Panc1 (cell line): ENCODE results near the gene NUF2. TPM values are rescaled to one million over a fixed set of nuclear protein-coding genes. Genes with fewer than 3 reads are reported as not detected.

Experiments
- ATAC-seq: fragments of 200-7000 bp; cut with Tn5 transposase; 2 replicates; pipeline ENCODE4 v1.9.1; 2020; ENCODE audit warnings: mild to moderate bottlenecking, moderate library complexity
- BruUV-seq: library from RNA; stranded (reverse); fragments of 400-500 nt; replicated peaks from 2 replicates; lab custom pipeline; 2021; lab: Mats Ljungman, UMichigan
- CTCF ChIA-PET: fragments of 300-600 bp; sonication (Branson Sonifier 250); formaldehyde crosslinking; loops from one replicate; lab custom pipeline; 2022; ENCODE audit warnings: antibody characterized with exemption; lab: Charles Lee
- POLR2A ChIA-PET: fragments of 300-600 bp; sonication (Branson Sonifier 250); formaldehyde crosslinking; loops from one replicate; lab custom pipeline; 2022; ENCODE audit warnings: antibody characterized with exemption; lab: Charles Lee
- DNase-seq: peaks from one replicate; pipeline ENCODE4 v3.0.0-alpha.2; 2010; ENCODE audit warnings: low read depth, low spot score
- H3K27ac ChIP-seq: 2 replicates; pipeline ENCODE4 v1.5.1; 2011; ENCODE audit warnings: mild to moderate bottlenecking, low read length, inconsistent platforms
- H3K27me3 ChIP-seq: fragments of 200-500 bp; sonication (Bioruptor generic); 2 replicates; pipeline ENCODE4 v1.6.0; 2014; ENCODE audit warnings: low read length, inconsistent platforms; ENCODE audit not compliant: control insufficient read depth, insufficient read depth
- H3K36me3 ChIP-seq: fragments of 200-500 bp; sonication (Bioruptor generic); 2 replicates; pipeline ENCODE4 v1.5.1; 2014; ENCODE audit warnings: inconsistent platforms, mild to moderate bottlenecking, low read length, moderate library complexity; ENCODE audit not compliant: control insufficient read depth, insufficient read depth
- H3K4me1 ChIP-seq: 2 replicates; pipeline ENCODE4 v1.5.1; 2011; ENCODE audit warnings: inconsistent platforms, mild to moderate bottlenecking, low read length, moderate library complexity; ENCODE audit not compliant: control insufficient read depth, insufficient read depth
- H3K4me3 ChIP-seq, 2 experiments: 2 replicates each; pipeline ENCODE4 v1.5.1; 2011 to 2012; ENCODE audit warnings: low read depth in 2 of 2, low read length in 2 of 2, mild to moderate bottlenecking in 2 of 2, inconsistent platforms in 1 of 2, moderate library complexity in 1 of 2
- H3K9me3 ChIP-seq: fragments of 200-500 bp; sonication (Bioruptor generic); 2 replicates; pipeline ENCODE4 v1.5.1; 2014; ENCODE audit warnings: low read depth, mild to moderate bottlenecking, inconsistent platforms, low read length, moderate library complexity; ENCODE audit not compliant: control insufficient read depth, insufficient read depth
- CTCF ChIP-seq: fragments of 450-650 bp; IDR thresholded peaks from 2 replicates; pipeline ENCODE4 v1.5.1; 2017; ENCODE audit warnings: mild to moderate bottlenecking
- POLR2AphosphoS5 ChIP-seq: IDR thresholded peaks from 2 replicates; pipeline ENCODE4 v1.6.1; 2012; ENCODE audit warnings: mild to moderate bottlenecking, low read depth, low read length, moderate library complexity
- REST ChIP-seq, 2 experiments: IDR thresholded peaks; 2 replicates each; pipeline ENCODE4 v1.6.1; 2011 to 2012; ENCODE audit warnings: low read depth in 2 of 2, control low read depth in 1 of 2, low read length in 1 of 2, mild to moderate bottlenecking in 1 of 2, moderate library complexity in 1 of 2; ENCODE audit not compliant: insufficient read depth in 1 of 2
- SIN3A ChIP-seq: IDR thresholded peaks from 2 replicates; pipeline ENCODE4 v1.6.1; 2012; ENCODE audit warnings: low read depth, mild to moderate bottlenecking, low read length, moderate library complexity, borderline replicate concordance; ENCODE audit not compliant: insufficient read depth
- TCF7L2 ChIP-seq: IDR thresholded peaks from 2 replicates; pipeline ENCODE4 v1.6.1; 2011; ENCODE audit warnings: mild to moderate bottlenecking, low read depth, low read length, inconsistent platforms
- in situ Hi-C: cut with HindIII; loops from 2 replicates; pipeline ENCODE4 v1.10.0; 2016; ENCODE audit warnings: low sequenced_read_pairs, low pct_unique_long_range_greater_than_20kb
- intact Hi-C: fragments of 100-400 bp; cut with micrococcal nuclease; formaldehyde crosslinking; loops from one replicate; pipeline ENCODE4 v1.10.0; 2022; ENCODE audit not compliant: unreplicated experiment
- total RNA-seq: library from RNA; stranded (reverse); gene quantifications from one replicate; pipeline ENCODE4 v1.2.1, GENCODE V29; 2021; ENCODE audit not compliant: unreplicated experiment

Gene NUF2
- total RNA-seq, 1 experiment from 2014 or later, result 26.1 TPM

DNA sequence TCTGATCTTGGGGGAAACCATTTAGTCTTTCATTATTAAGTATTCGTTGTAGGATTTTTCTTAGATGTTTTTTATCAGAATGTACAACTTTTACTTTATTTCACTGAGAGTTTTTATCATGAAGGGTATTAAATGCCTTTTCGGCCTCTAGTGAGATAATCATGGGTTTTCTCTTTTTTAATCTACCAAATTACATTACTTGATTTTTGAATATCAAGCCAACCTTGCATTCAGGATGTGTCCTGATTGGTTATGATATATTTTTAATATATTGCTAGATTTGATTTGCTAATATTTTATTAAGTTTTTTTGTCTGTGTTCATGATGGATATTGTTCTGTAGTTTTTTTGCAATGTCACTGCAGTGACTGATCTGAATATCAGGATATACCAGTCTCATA is 9.4 kb downstream of the NUF2 start:
- CTCF ChIA-PET, result no interaction called here
- POLR2A ChIA-PET, result no interaction called here
- H3K36me3 ChIP-seq, result peaks cover 17% of the 10 kb centered on the region

DNA sequence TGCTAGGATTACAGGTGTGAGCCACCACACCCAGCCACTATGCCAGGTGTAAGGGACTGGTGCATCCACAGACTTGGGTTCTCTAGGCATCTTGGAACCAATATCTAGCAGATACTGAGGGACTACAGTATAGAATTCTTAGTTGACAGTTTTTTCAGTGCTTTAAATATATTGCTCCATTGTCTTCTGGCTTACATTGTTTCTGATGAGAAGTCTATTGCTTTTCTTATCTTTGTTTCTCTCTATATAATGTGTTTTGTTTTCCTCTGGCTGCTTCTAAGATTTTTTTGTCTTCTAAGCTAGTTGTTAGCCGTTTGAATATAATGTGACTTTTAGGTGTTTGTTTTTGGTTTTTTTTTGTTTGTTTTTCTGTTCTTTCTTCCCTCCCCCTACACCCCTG is 13.5 kb downstream of the NUF2 start:
- intact Hi-C loops (no loop called here), in situ Hi-C loops (no loop called here)
- H3K9me3 ChIP-seq, result no peaks in the 10 kb centered on the region
- POLR2A ChIA-PET, result no interaction called here
- H3K4me3 ChIP-seq, result no peak overlapping the region
- H3K27me3 ChIP-seq, result no peaks in the 10 kb centered on the region
- TF ChIP-seq REST (IDR thresholded peaks at IDR 0.05; ENCODE audit: insufficient read depth in 1 of 2, low read depth in 2 of 2, low read length in 1 of 2) (no peak), SIN3A (no peak), POLR2AphosphoS5 (no peak), CTCF (no peak), TCF7L2 (no peak)
- DNase-seq (no peak), ATAC-seq (no peak)
- no peak overlapping the region for H3K27ac ChIP-seq
- peaks cover 19% of the 10 kb centered on the region for H3K36me3 ChIP-seq
- BruUV-seq, result no TSS peak
- no peaks in the 10 kb centered on the region for H3K4me1 ChIP-seq
- CTCF ChIA-PET, result no interaction called here

More for the DNA sequence above, 9.4 kb downstream of the NUF2 start:
- no peaks in the 10 kb centered on the region for H3K4me1 ChIP-seq
- no peaks in the 10 kb centered on the region for H3K9me3 ChIP-seq
- BruUV-seq, result no TSS peak
- H3K4me3 ChIP-seq, result no peak overlapping the region
- in situ Hi-C loops, result no loop called here
- ATAC-seq (no peak), DNase-seq (no peak)
- intact Hi-C loops, result no loop called here
- no peaks in the 10 kb centered on the region for H3K27me3 ChIP-seq
- H3K27ac ChIP-seq, result no peak overlapping the region
- TF ChIP-seq SIN3A, result no peak
- TF ChIP-seq TCF7L2, result no peak
- TF ChIP-seq REST (IDR thresholded peaks at IDR 0.05; ENCODE audit: insufficient read depth in 1 of 2, low read depth in 2 of 2, low read length in 1 of 2), result no peak
- no peak for TF ChIP-seq CTCF
- TF ChIP-seq POLR2AphosphoS5, result no peak
